ENCODE data around the gene FAM171A1. TPM values are rescaled to one million over a fixed set of nuclear protein-coding genes. Genes with fewer than 3 reads are reported as not detected.

Gene FAM171A1
- total and polyA plus RNA-seq, 2 donors (not counting 3 experiments of a cell fraction or from before 2014, with no cell fraction given): 56.3 to 75.8 TPM

- H3K4me2 ChIP-seq (ENCODE audit: insufficient read depth, low read length): no peak overlapping the region
- H3K9ac ChIP-seq (replicated peaks; ENCODE audit: extremely low read depth, insufficient read depth, low read length): no peak overlapping the region
- no peaks in the 10 kb centered on the region for H4K20me1 ChIP-seq (replicated peaks; ENCODE audit: control insufficient read depth, extremely low read depth, insufficient read depth, low read length)
- CTCF ChIA-PET: interaction anchor here (1.1 to 1.7 kb wide), 2 partner anchors 15 to 116 kb away, joined by 3 to 9 read pairs; partner anchors contain the start of gene FAM171A1
- peaks cover 31% of the 10 kb centered on the region for H3K4me1 ChIP-seq (ENCODE audit: control insufficient read depth, extremely low read depth, insufficient read depth, low read length)
- no peaks in the 10 kb centered on the region for H3K9me1 ChIP-seq (replicated peaks; ENCODE audit: control insufficient read depth, extremely low read depth, insufficient read depth, low read length)
- H3K9me3 ChIP-seq (replicated peaks; ENCODE audit: control insufficient read depth, insufficient read depth, low read length): no peaks in the 10 kb centered on the region
- intact Hi-C loops (cut with micrococcal nuclease) (no loop called here), dilution Hi-C loops (cut with MboI; ENCODE audit: extremely low pct_ligation_motif_present, low sequenced_read_pairs) (no loop called here)
- H3K36me3 ChIP-seq (ENCODE audit: control insufficient read depth in 2 of 2, extremely low read depth in 1 of 2, insufficient read depth in 2 of 2, low read length in 2 of 2): no peaks in the 10 kb centered on the region
- H3K4me3 ChIP-seq (replicated peaks in 1 of 3; ENCODE audit: insufficient read depth in 1 of 3, low read depth in 1 of 3, low read length in 3 of 3): no peak overlapping the region
- H3K27ac ChIP-seq (ENCODE audit: insufficient read depth, low read depth, low read length): no peak overlapping the region
- peaks cover 10% of the 10 kb centered on the region for H3K79me2 ChIP-seq (ENCODE audit: control insufficient read depth, insufficient read depth, low read length)
- no peak for FAIRE-seq
- H3K27me3 ChIP-seq (ENCODE audit: control insufficient read depth in 2 of 2, insufficient read depth in 2 of 2, low read length in 2 of 2): no peaks in the 10 kb centered on the region
- no TSS peak for BruUV-seq (replicated peaks)
- no peak for DNase-seq (ENCODE audit: low read depth, low spot score)
- POLR2A ChIA-PET: no interaction called here
- H2AFZ ChIP-seq (ENCODE audit: low read depth, low read length): no peak overlapping the region
- TF ChIP-seq FOS (IDR thresholded peaks at IDR 0.05; ENCODE audit: borderline replicate concordance, insufficient read depth, low read length) (no peak), JUN (IDR thresholded peaks at IDR 0.05; ENCODE audit: borderline replicate concordance, insufficient read depth, insufficient read length, low read depth) (no peak), POLR2A (IDR thresholded peaks at IDR 0.05; ENCODE audit: low read depth, low read length) (no peak), CTCF (IDR thresholded peaks at IDR 0.05; ENCODE audit: extremely low read depth in 1 of 2, insufficient read depth in 1 of 2, low read depth in 1 of 2, low read length in 2 of 2) (no peak), EZH2 (IDR thresholded peaks at IDR 0.05; ENCODE audit: borderline replicate concordance, low read depth, low read length, severe bottlenecking) (no peak), MYC (IDR thresholded peaks at IDR 0.05; ENCODE audit: low read depth, low read length) (no peak), POLR2AphosphoS5 (IDR thresholded peaks at IDR 0.05; ENCODE audit: insufficient read depth, low read depth, low read length) (no peak), MAX (IDR thresholded peaks at IDR 0.05; ENCODE audit: insufficient read depth, insufficient read length) (no peak), GATA2 (IDR thresholded peaks at IDR 0.05; ENCODE audit: insufficient read depth, insufficient read length, low read depth, low read length) (no peak)
Measured at GRCh38 chr10:15254808-15255648, 116.1 kb downstream of the FAM171A1 start.

Measured in endothelial cell of umbilical vein (primary cell).